HG02678 (cell line): ENCODE data around the gene IFT52.
A peak's percentile ranks its signal among the peaks of the same experiment; 100 is the strongest.

Source experiments
- ATAC-seq: cut with Tn5 transposase; IDR thresholded peaks from one replicate; pipeline ENCODE4 v1.9.1; 2021; ENCODE audit warnings: mild to moderate bottlenecking, moderate library complexity; ENCODE audit not compliant: unreplicated experiment

The IFT52 gene, protein sequence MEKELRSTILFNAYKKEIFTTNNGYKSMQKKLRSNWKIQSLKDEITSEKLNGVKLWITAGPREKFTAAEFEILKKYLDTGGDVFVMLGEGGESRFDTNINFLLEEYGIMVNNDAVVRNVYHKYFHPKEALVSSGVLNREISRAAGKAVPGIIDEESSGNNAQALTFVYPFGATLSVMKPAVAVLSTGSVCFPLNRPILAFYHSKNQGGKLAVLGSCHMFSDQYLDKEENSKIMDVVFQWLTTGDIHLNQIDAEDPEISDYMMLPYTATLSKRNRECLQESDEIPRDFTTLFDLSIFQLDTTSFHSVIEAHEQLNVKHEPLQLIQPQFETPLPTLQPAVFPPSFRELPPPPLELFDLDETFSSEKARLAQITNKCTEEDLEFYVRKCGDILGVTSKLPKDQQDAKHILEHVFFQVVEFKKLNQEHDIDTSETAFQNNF

DNA sequence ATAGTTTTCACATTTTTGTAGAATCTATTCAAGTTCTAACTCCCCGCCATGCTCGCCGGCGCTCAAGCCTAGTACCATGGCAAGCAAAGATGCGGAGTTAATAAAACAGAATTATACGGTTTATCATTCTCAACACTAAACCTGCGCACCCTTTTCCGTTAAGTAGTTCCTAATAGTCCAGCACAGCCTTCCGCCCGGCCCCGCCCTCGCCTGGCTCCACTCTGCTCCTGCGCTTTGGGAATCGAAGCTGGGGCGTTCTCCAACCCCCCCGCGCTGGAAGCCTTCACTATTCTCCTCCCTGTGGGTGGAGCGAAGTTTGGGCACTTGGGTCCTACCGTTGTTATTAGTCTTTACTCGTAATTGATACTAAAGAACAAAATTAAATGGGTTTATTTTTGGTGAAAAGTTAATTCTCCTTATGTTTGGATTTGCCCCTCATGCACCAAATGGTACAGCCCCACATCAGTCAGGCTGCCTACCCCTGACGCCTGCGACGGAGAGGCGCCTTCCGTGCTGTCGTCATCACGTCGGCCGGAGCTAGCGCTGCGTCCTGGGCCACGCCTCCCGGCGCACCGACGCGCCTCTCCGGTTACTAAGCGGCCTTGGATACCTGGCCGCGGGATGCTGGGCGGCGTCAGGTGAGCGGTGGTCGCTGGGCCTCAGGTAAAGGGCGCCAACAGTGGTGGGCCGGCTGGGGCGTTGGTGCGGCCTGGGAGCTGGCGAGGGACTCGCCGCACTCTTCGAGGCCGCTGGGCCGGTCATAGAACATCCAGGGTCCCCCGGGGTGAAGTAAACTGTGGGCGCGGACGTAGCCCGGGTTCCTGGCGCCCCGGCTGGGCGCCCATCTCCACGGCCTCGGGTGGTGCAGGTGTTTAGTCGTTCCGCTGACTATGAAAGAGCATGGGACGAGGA lies at the start of gene IFT52:
Gene IFT52, plus strand, starts transcription at position 546 of the 912 bp plus-strand sequence. CDS start 3,762 bp downstream, outside the sequence.
- ATAC-seq, result peak; percentile 99

DNA sequence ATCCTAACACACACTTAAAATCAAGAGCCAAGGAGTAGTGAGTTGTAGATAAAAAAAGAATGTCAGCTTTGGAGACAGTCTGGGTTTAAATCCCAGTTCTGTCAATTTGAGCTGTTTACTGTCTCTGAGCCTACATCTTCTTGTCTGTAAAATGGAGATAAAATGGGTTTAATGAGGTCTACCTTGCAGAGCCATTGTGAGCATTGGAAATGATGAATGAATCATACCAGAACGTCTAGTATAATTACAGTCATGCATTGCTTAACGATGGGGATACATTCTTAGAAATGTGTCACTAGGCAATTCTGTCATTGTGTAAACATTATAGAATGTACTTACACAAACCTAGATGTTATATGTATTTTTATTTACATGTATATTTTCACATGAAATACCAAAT lies 49.5 kb upstream of the IFT52 start:
- no peak for ATAC-seq

DNA sequence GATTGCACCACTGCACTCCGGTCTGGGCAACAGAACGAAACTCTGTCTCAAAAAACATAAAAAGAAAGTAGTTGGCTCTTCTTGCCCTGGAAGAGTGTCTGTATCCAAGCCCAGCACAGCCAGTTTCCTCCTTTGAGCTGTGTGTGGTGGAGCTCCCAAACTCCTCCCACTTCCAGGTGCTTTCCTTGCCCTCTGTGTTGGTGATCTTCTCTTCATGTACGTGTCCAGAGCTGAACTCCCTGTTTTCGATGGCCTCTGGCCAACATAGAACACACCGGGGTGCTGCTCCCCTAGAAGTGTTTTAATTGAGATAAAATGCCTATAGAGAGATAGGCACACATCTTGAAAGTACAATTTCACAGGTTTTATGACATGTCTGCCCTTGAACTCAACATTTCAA lies 48.6 kb upstream of the IFT52 start:
- ATAC-seq, result no peak

DNA sequence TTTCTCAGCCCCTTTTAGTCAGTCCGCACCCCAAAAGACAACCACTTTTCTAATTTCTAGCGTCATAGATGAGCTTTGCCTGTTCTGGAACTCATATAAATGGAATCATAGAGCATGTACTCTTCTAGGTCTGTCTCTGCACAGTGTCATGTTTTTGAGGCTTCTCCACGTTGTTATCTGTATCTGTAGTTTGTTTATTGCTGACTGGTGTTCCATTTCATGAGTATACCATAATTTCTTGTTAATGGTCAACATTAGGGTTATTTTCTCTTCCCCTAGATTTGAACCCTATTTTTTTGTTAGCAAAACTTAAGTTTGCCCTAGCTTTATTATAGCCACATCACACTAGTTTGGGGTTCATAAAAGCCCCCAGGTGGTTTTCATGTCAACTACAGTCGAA lies 48.1 kb upstream of the IFT52 start:
- no peak for ATAC-seq

DNA sequence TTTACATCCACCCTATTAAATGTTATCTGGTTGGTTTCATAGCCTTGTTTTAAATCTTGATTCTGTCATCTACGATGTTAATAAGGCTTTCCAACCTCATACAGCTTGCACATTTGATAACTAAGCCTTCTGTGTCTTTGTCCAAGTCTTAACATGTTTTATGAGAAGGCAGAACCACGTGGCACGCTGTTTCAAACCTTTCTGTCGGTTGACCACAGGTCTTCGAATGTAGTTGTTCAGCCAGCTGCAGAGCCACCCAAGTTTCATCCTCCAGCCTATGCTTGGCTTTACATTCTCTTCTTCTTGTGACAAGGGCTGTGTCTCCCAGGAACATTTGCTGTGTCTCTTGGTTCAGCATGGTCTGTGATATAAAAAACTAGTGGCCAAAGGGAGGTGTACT lies 47.6 kb upstream of the IFT52 start:
- ATAC-seq, result no peak

DNA sequence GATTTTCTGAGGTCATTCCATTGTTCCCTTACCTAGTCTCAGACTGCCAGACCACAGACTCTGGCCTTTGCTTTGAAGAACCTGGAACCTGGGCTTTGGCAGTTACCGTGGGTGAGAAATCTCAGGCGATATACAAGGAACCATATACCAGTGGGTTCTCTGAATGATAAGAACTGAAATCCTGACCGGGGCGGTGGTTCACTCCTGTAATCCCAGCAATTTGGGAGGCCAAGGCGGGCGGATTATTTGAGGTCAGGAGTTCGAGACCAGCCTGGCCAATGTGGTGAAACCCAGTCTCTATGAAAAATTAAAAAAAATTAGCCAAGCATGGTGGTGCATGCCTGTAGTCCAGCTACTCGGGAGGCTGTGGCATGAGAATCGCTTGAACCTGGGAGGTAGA lies 46.2 kb upstream of the IFT52 start:
- no peak for ATAC-seq

DNA sequence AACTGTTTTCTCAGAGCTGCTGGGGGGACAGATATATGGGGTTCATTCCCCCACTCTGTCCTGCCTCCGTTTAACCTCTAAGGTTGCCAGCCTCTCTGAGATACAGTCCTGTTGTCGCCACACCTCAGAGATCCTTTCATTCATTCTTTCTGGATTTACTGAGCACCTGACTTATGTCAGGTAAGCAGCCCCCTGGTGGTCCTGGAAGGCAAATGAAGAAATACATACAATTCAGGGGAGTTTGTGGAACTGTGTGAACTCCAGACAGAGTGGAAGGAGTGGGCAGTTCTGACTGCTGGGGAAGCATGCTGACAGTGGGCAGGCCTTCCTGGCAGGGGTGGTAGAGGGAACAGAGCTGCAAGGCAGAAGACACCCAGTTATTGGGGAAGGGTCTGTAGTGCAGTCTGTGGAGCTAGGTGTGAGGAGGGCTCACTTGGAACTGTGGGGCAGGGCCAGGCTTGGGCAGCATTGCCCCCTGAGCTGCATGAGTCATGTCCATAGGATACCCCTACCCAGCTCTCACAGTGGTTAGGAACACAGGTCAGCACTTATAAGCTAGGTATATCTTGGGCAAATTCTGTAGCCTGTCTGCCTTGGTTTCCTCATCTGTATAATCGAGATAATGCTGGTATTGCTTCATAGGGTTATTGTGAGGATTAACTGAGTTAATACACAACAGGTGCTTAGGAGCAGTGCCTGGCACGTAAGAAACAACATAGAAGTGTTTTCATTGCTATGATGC lies 44.7 kb upstream of the IFT52 start:
- ATAC-seq, result no peak

DNA sequence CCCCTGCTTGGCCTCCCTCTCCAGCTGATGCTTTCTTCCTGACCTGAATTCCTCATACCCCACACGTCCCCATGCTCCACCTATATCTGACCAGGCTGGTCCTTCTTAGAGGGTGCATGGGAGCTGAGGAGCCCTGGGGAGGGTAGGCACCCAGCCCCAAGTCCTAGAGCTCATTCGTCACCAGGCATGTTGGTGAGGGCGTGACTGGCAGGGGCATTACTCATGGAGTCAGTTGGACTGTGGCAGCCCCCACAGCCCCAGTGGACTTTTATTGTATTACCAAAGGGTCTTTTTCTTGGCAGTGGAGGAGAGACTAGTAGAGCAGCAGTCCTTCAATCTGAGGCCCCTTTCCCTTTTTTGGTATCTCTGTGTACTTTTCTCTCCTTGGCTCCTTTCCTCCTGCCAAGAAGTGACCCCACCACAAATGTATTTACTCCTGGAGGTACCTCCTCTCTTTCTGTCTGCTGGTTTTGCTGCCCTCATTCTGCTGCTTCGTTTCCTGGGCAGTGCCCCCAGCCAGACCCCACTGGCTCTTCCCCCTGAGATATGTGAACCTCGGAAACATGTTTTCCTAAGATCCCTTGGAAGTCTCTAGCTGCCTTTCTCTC lies 42.4 kb upstream of the IFT52 start:
- no peak for ATAC-seq

DNA sequence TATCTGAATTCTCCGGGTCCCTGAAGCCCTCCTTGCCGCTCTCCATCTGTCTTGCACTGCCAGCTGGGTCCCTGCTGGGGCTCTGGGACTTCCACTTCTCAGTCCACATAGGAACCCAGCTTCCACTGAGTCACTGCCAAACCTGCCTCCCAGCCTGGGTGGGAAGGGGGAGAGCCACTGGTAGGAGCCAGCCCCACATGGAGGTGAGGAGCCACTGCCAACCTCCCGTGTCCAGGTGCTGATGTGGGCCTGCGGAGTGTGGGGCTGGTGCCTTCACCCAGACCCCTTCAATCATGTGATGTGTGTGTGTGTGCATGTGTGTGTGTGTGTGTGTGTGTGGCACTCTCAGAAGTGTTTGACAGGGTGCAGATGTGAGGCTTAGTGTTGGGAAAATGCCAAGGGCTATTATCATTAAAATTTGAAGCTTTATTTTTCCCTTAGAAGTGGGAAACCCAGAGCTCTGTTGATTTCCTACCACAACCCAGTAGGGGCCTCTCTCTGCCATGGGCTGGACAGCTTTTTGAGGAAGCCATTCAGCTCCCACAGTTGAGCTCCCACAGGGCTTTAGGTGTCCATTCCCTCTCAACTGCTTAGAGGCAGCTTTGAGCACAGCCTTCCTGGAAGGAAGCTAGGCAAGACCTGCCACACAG lies 41.2 kb upstream of the IFT52 start:
- no peak for ATAC-seq

DNA sequence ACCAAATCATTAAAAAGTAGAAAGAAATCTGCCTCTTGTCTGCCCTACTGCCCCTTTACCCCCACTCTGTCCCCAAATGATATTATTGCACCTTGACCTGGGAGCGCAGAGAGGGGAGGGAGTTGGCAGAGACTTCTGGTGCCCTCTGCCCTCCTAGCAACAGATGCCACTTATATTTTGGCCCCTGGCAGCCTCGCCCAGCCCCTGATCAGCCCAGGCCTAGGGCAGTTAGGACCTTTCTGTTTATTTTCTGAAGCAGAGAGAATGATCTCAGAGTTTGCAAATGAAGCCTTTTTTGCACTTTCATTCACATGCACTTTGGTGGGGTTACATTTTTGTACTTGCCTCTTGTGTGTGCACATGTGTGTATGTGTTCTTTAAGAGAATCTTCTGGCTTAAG lies 40.3 kb upstream of the IFT52 start:
- no peak for ATAC-seq

DNA sequence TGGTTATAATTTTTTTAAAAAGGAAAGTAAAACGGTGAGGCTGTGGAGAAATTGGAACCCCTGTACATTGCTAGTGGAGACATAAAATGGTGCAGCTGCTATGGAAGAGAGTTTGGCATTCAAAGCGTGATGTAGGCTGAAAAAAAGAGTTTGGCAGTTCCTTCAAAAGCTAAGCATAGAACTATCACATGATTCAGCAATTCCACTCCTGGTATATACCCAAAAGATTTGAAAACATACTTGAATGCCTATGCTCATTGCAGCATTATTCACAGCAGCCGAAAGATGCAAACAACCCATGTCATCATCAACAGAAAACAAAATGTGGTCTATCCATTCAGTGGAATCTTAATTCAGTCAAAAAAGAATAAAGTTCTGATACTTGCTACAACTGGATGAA lies 36.4 kb upstream of the IFT52 start:
- no peak for ATAC-seq

DNA sequence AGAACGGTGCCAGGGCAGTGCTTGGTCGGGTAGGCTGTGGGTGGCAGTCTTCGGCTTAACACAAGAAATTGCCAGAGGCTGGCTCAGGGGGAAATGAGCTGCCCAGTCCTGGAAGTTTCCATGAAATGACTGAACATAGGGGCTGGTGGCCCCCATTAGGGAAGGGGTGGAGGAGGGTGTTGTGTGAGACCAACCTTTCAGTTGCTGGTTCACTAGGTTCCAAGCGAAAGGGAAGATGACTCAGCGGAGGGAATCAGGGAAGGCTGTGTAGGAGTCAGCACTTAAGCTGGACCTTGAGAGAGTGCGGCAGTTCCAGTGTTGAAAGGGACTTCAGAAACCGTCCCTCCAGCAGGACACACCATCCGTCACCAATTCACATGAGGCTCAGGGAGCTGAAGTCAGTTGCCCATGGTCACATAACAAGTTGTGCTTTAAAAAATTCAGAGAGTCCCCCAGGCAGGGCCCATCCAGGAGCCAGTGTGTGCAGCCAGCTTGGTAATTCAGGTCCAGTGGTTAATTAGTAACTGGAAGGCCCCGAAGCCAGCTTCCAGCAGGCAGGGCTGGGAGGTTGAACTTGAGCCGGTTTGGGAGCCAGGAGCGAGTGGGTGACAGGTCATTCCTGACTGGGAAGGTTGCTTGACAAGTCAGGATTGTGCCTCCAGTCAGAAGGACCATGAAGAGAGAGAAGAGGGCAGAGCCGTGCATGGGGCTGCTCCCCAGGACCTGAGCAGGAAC lies 32.2 kb upstream of the IFT52 start, which contains the start of gene SGK2:
Gene SGK2, plus strand, starts transcription at position 616 of the 735 bp plus-strand sequence. CDS start 7,469 bp downstream, outside the sequence.
- ATAC-seq, result no peak

DNA sequence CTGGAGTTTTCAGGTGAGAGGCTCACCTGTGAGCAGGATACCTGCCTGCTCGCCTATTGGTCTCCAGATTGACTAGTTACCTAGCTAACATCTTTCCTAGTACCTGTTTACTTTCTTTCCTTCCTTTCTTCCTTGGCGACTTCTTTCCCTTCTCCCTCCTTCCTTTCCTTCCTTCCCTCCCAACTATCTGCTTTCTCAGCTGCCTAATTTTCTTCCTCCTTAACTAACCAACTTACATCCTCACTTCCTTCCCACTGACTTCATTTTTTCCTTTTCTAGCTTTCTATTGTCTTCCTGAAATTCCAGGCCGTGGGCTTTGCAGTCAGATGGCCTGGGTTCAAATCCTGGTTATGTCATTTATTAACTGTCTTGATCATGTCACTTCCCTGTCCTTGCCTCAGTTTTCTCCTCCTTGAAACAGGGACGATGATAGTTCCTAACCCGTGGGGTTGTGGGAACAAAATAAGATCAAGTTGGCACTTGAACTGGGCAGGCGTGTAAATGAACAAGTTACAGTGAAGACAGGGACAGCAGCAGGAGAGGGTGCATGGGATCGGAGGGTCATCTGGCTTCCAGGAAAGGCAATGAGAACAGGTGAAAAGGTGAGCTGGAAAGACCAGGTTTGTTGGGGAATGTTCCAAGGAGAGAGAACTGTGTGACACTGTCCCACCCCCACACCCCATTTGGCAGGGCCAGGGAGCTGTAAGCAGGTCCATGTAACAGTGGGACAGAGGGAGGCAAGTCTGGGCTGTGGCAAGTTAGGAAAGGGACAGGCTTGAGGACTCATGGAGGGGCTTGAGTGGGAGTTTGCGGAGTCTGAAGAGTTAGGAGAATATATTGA lies 31.4 kb upstream of the IFT52 start:
- ATAC-seq, result no peak

DNA sequence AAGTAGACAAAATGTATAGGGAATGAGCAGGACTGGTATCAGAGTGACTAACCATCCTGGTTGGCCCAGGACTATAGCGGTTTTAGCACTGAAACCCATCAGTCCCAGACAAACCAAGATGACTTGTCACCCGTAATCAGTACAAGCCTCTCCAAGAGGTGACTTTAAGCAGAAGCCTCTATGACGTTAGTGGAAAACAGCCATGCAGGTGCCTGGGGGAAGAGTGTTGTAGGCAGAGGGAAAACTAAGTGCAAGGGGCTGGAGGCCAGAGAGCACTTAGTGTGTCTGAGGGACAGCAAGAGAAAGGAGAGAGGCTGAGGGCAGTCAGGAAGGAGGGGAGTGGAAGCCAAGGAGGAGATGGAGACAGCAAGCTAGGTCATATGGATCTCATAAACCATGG lies 29.8 kb upstream of the IFT52 start:
- ATAC-seq, result no peak

DNA sequence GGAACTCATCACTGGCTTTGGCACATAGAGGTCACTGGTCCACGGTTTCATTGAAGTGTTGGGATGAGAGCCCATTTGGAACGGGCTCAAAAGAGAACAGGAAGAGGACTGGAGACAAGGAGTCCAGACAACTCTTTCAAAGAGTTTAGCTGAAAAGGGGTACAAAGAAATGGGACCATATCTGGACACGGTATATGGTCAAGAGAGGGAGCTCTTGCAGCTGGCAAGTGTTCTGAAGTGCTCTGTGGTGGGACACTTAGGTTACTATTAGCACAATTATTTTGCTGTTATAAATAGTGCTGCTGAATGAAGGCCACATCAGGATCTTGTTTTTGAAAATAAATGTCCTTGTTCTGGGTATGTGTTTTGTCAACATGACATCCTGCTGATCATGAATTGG lies 27.3 kb upstream of the IFT52 start:
- ATAC-seq, result no peak

DNA sequence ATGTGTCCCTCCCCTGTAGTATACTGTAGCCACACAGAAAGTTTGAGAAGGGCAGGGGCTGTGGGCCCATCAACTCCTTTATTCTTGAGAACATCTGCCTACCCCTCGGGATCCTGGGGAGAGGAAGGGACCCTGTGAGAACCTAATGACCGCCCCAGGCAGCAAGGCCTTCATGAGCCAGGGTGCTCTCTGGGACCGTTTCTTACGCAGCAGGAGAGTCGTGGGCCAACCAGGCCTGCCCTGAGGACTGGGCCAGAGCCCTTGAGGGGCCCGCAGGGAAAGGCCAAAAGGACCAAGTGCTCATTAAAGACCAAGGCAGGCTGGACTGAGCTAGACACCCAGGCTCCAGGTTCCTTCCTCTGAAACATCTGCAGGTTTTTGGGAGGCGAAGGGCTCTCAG lies 26.7 kb upstream of the IFT52 start:
- ATAC-seq, result no peak

DNA sequence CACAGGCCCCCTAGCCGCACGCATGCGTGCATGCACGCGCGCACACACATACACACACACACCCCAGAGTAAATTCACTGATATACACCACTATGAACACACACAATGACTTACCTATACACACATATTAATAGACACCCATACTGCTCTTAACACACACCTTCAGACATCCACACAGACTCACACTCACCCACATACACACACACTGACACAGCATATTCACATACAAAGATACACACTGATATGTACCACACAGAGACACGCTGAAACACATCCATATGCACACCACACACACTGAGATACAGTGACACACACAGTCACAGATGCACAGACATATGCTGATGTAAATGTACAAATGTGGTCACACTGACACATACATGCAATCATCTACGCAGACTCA lies 26.3 kb upstream of the IFT52 start:
- ATAC-seq, result no peak

DNA sequence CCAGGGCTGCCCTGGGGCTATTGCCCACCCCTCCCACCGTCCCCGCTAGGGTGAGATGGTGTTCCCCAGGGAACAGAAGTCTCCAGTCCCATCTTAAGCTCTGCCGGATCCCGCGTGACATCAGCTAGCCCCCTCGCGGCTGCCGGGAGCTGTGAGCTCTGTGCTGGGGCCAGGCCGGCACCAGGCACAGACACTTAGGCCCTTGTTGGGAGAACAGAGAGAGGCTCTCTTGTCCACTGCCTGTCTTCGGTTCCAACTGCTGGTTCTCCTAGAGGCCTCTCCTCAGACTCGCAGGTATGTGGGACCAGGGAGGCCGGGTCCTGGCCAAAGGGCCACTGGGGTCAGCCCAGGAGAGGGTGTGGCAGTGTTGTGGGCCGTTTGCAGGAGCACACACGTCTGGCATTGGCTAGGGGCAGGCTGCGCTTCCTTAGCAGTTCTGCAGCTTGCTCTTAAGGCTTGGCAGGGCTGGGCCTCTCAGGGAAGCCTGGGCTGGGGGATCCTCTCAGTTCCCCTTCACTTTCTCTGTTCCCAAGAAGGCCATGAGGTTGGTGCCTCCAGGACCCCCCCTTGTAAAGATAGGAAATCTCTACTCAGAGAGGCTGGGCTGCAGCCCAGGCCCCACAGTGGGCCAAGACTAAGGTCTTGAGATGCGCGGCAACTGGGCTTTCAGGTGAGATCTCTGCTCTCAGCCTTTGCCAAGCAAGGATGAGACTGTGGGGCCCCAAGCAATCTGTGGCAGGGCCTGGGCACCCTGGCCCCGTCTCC lies 25.6 kb upstream of the IFT52 start:
- no peak for ATAC-seq
